T-helper 1 cell (primary cell): Measurements from ENCODE around the gene OLFM1.
A peak's percentile ranks its signal among the peaks of the same experiment; 100 is the strongest.

ENCODE experiments used
- DNase-seq, 5 donors: peaks; one replicate each; pipeline ENCODE4 v3.0.0-alpha.2; 2012 to 2020

Gene OLFM1

DNA sequence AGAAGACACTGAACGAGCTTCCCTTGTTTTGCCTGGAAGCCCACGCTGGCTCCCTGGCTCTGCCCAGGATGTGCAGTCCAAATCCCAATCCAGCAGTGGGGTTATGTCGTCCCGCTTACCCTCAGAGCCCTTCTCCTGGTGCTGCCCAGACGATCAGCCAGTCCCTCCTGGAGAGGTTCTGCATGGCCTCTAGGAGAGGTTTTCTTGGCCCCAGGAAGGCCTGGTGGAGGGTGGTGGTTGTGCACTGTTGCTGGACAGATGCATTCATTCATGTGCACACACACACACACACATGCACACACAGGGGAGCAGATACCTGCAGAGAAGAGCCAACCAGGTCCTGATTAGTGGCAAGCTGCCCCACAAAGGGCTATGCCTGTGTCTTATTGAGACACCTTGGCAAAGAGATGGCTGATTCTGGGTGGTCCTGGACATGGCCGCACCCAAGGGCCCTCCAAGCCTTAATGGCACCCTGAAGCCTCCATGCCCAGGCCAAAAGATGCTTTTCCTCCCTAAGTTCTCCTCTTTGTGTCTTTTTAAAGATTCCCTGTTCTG is 10.5 kb upstream of the OLFM1 start:
- no peak for DNase-seq

- peak in 1 of 5 donors; percentile 1 for DNase-seq
Measured at GRCh38 chr9:135077497-135078200, 9.8 kb upstream of the OLFM1 start.

GRCh38 chr9:135078361-135078821 is 9.1 kb upstream of the OLFM1 start:
- peak in 1 of 5 donors; percentile 1 for DNase-seq

- DNase-seq = peak in 1 of 5 donors; percentile 2
Measured at GRCh38 chr9:135079018-135079417, 8.4 kb upstream of the OLFM1 start.

GRCh38 chr9:135079676-135080075 is 7.8 kb upstream of the OLFM1 start:
- peak in 1 of 5 donors; percentile 2 for DNase-seq

DNA sequence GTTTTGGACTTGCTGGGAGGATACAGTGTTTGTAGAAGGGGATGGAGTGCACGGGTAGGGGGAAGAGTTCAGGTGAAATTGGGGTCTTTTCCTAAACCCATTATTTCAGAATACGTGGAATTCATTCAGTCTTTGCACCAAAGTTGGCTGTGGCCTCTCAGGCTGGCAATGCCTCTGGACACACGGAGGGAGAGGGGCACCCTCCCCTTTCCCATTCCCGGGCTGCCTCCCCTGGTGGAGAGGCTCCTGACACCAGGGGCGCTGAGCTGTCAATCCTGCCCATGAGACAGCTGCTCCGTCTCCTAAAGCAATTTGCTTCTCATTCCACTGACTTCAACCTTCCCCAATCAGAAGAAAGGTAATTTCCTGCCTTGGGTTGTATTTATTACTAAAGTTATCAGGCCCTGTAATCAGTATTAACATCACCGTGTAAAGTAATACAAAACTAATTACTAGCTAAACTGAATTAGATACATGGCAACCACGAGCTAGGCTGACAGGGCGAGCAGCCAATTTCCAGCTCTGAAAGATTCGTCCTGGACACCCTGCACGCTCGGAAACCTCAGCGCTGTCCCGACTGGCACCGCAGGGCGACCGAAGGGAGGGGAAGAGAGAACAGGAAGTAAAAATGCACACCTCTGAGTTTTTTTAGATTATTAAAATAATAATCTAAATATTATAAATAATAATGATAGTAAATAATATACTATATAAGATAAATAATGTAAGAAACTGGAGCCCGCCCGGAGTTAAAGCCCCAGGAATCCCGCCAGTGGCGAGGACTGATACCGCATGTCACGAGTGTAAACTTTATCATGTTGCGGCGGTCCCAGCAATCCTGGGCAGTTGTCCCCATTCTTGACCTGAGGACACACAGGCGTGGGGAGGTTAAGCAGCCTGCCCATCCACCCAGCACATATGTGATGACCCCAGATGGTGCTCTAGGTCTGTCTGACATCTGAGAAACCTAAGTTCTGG is 6.9 kb upstream of the OLFM1 start:
- DNase-seq = peak in 1 of 5 donors; percentile 0

DNA sequence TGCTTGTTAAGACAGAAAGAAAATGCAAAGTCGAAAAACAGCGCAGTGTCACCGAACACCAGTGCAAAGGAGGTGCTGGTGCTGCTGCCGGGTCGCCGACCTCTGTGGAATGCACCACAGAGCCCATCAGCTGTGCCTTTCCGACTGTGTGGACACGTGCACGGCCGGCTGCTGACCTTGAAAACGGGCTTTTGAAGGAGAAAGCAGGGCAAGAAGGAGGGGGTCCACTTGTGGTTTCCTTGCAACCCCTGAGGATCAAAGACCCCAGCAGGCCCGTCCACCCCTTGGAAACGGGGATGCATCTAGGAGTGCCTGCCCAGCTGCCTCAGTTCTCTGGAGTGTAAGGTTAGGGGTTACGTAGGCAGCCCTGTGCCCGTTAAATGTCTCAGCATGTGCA is 6.2 kb upstream of the OLFM1 start:
- DNase-seq = no peak

- no peak for DNase-seq
Measured at GRCh38 chr9:135081731-135082130, 5.7 kb upstream of the OLFM1 start.

- no peak for DNase-seq
Measured at GRCh38 chr9:135082536-135082935, 4.9 kb upstream of the OLFM1 start.

DNA sequence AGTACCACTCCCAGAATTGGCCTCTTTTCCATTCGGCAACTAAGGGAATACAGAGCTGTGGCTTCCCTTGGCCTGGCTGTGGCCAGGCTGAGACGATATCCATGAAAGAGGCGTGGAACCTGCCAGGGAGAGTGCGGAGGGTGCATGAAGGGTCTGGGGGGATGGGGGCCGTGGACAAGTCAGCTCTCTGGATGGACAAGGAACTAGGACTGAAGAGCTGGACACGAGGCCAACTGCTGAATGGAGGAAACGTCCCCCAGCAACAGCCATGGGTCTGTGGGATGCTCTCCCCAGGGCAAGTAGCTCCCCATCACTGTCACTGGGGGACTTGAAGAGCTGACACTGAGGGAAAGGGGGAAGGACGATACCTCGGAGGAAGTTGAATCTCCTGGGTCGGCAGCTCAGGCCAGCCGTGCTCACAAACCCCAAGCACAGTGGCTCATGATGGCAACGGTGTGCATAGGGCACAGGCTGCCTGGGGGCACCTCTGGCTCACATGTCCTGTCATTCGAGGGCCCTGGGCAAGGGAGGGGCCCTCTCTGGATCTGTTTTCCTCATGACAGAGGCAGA is 4.1 kb upstream of the OLFM1 start:
- DNase-seq = no peak

GRCh38 chr9:135083831-135084230 is 3.6 kb upstream of the OLFM1 start:
- no peak for DNase-seq

GRCh38 chr9:135084262-135084661 is 3.2 kb upstream of the OLFM1 start:
- no peak for DNase-seq

DNA sequence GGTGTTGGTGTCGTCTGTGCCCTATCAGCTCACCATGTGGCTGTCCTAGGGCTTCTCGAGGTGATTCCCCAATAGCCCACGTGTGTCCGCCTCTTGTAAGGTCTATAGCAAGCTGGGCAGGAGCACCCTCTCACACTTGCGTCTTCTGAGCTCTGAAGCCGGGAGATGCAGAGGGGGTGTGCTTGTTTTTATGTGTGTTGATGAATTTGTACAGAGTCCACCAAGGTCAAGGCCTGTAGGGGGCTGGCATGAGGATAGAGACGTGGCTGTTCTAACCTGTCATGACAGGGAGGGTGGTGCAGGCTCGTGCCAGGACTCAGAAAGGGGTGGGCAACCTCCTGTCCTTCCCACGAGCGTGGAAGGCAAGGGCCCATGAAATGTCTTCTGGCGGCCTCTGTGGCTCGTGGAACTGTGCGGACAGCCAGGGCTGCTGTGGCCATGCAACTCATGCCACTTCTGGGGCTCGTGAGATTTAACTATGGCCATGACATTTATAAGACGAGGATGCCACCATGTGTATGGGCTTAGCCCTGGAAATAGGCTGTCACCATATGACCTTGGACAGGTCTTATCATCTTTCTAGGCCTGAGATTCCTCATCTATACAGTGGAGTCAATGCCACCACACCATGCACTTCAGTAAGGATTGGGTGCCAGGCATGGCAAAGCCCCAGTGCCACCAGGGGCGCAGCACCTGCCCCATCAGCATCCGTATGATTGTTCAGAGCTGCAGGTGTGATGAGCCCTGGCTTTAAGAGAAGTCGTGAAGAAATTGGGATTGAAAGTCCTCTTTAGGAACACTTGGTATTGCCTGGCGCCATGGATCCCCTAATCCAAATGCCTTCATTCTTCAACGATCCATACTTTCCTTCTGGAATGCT is 2.3 kb upstream of the OLFM1 start:
- DNase-seq = no peak

DNA sequence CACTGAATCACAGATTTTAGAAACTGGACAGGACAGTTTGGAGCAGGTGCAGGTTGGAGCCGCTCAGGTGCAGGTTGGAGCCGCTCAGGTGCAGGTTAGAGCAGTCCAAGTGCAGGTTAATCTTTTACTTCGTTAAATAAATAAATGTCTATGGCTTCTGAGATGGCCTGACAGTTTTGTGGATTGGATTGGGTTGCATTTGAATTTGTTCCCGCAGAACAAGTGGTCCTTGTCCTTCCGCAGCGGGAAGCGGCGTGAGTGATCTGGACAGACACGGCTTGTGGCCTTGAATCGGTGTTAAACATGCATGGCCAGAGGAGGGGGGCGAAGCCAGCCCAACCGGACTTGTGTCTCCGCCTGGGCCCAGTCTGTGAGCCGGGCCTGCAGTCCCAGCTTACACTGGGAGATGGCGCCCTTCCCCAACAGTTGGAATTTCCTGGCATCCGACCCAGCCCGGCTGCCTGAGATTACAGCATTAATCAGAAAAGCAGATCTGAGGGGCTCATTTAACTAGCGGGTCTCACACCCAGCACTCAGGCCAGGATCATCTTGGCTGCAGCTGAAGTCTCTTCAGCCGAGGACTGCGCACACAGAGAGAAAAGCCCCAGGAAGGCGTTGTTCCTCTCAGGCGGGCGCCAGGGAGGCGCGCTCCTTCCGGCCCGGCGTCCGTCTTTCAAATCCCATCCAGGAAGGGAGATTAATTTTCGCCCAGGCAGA is 1.5 kb upstream of the OLFM1 start:
- DNase-seq = peak in 1 of 5 donors; percentile 33

- DNase-seq = no peak
Measured at GRCh38 chr9:135086597-135087488, 625 bp upstream of the OLFM1 start.

- DNase-seq = no peak
Measured at GRCh38 chr9:135087899-135088347, 455 bp downstream of the OLFM1 start.

GRCh38 chr9:135088348-135088978 is 995 bp downstream of the OLFM1 start:
- DNase-seq = no peak

DNA sequence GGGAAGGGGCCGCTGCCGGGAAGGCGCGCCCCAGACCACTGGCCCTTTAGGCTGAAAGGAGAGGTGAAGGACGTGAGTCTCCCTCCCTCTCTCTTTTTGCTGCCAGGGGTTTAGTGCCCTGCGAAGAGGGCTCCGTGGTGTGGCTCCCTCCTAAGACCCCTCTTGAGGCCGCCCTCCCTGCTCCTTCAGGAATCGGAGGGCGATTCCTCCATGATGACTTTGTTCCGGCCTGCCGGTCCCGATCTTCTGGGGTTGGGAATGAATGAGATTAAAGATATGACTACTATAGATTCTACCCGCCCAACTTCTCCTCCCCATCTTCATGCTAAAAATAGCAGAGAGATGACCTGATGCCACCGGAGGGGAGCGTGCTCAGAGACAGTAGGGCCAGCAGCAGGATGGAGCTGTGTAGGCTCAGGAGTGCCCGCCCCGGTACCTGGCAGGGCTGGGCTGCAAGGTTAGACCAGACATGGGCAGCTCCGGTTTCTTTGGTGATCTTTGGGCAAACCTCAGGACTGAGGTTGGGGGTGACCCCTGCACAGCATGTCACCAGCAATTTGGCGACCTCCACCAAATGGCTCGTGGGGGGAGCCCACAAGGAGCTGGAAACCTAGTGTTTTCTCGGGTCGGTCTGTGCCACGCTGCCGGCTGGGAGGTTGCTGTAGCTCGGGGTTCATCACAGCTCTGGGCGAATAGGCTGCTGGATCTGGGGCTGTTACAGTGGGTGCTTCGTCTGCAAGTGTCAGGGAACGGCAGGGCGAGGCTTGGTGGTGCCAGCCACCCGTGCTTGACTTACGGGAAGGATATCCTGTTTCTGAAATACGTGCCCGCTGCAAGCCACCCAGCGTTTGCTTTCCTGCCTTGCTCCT is 1.7 kb downstream of the OLFM1 start:
- DNase-seq = no peak

DNA sequence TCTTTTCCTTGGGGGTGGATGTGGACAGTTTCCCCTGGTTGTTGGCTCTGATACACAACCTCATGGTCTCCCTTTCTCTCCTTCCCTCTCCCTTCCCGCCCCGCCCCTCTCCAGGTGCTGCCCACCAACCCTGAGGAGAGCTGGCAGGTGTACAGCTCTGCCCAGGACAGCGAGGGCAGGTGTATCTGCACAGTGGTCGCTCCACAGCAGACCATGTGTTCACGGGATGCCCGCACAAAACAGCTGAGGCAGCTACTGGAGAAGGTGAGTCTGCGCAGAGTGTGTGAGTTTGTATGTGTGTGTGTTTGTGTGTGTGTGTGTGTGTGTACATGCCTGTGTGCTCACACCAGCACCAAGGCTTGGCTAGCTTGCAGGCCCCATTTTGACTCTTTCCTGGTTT is 2.6 kb downstream of the OLFM1 start:
- no peak for DNase-seq
